GM12801 (cell line): ENCODE data around the gene TPRN.

Experiments used
- TF ChIP-seq, protein P1 (sequence below): IDR thresholded peaks from one replicate; pipeline ENCODE4 v1.5.1; 2011; ENCODE audit warnings: control low read depth; ENCODE audit not compliant: insufficient read length; ENCODE audit errors: extremely low read depth

The TPRN gene

DNA sequence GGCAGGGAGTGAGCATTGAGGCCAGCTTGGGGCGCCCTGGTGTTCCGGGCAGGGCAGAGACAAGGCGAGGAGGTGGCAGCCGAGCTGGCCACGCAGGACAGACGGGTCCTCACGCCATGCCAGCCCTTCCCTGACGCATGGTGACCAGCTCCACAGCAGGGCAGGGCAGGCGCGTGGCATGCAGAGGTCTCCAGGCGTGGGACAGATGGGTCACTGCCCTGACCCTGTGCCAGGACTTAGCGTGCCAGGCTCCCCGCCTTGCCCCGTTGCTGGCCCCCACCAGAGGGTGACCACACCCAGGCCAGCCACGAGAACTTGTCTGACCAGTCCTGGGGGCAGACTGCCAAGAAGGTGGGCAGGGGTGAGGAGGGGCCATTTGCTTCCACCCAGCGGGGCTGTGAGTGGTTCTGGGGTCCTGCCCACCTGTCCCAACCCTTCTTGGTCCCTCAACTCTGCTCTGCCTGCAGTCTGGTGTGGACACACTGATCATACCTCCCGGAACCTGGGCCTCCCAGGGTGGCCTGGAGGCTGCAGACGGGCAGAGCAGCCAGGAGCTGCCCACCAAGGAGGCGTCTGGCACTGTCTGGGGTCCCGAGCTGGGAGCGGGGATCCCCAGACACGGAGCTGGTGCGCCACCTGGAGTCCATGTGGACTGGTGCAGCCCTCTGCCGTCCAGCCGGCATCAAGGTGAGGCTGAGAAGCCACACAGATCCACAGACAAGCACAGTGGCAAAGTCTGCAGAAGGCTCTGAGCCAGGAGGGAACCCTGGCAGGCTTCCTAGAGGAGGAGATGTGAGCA lies 26.7 kb upstream of the TPRN start, which contains the start of gene RNF224:
Gene RNF224 (plus strand): TSS at position 449 of the 799 bp plus-strand sequence. CDS start 834 bp downstream, outside the sequence.
- TF ChIP-seq, protein P1, sequence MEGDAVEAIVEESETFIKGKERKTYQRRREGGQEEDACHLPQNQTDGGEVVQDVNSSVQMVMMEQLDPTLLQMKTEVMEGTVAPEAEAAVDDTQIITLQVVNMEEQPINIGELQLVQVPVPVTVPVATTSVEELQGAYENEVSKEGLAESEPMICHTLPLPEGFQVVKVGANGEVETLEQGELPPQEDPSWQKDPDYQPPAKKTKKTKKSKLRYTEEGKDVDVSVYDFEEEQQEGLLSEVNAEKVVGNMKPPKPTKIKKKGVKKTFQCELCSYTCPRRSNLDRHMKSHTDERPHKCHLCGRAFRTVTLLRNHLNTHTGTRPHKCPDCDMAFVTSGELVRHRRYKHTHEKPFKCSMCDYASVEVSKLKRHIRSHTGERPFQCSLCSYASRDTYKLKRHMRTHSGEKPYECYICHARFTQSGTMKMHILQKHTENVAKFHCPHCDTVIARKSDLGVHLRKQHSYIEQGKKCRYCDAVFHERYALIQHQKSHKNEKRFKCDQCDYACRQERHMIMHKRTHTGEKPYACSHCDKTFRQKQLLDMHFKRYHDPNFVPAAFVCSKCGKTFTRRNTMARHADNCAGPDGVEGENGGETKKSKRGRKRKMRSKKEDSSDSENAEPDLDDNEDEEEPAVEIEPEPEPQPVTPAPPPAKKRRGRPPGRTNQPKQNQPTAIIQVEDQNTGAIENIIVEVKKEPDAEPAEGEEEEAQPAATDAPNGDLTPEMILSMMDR, result no peak

DNA sequence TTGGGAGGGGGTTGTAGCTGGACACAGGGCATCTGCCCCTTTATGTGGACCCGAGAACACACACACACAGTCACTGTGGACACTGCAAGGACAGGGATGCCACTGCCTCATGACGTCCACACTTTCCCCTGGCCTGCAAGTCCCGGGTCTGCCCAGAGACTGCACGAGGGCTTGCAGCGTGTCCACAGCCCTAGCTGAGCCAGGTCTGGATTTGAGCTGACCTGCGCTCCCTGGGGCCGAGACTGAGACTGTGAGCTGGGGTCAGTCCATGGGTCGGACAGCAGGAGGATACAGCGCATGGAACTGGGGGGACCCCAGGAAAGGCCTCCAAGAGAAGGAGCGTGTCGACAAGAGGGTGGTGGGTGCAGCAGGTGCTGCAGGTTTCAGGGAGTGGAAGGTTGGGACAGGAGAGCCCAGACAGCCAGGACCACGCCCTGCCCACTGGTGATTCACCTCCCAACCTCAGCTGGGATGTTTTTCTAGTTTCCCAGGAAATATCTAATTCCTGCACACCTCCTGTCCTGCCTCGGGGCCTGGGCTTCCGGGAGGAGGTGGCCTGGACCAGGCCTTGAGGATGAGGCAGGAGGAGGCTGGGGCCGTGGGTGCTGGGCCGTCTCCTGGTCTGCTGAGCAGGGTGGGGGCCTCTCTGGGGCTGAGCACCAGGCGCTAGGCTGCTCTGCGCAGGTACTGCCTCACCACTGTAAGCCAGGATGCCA lies 26.0 kb upstream of the TPRN start:
- TF ChIP-seq, protein P1, result no peak

DNA sequence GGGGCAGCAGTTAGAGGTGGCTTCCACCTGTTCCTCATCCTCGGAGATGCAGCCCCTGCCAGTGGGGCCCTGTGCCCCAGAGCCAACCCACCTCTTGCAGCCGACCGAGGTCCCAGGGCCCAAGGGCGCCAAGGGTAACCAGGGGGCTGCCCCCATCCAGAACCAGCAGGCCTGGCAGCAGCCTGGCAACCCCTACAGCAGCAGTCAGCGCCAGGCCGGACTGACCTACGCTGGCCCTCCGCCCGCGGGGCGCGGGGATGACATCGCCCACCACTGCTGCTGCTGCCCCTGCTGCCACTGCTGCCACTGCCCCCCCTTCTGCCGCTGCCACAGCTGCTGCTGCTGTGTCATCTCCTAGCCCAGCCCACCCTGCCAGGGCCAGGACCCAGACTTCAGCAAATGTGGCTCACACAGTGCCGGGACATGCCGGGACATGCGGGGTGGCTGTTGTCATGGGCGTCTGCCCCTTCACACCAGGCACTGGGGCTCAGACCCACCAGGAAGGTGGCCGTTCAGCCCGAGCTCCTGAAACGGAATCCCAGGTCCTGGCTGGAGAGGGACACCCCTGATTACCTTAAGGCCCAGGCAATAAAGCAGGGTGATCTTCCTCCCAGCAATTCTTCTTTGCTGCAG lies 25.3 kb upstream of the TPRN start:
- TF ChIP-seq, protein P1, result no peak

DNA sequence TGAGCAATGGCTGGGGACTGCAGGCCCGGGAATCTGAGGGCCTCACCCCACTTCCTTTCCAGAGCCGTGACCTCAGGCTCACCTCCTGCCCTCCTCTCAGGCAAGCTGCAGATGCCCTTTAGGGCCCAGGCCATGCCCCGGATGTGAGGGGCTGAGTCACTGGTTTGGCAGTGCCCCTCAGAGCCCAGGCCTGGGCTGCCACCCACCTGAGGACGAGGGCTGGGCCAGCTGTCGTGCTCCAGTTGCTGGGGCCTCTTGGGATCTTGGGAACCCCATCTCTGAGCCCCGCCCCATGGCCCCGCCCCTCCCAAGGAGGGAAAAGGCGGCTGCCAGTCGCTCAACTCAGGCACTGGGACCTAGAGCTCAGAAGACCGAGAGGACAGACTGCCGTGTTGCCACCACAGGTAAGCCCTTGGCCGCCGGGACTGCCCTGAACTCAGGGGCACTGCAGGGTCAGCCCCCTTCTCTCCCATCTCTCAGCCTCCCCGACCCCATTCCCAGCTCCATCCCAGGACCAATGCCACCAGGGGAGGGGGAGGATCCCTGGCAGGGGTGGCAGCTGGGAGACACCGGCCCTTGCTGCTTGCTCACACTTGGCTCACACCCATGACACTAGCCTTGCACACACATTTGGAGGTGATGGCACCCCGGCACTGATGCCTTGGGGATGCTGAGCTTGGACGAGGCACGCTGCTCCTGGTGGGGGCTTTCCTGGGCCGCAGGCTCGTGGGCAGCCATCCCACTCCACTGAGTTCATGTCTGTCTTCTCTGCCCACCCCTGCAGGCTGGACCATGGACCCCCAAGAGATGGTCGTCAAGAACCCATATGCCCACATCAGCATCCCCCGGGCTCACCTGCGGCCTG lies 24.5 kb upstream of the TPRN start, which contains the start of gene CYSRT1:
Gene CYSRT1 (plus strand): TSS at position 345 of the 865 bp plus-strand sequence. CDS start 448 bp downstream, at position 793.
- TF ChIP-seq, protein P1, result no peak

DNA sequence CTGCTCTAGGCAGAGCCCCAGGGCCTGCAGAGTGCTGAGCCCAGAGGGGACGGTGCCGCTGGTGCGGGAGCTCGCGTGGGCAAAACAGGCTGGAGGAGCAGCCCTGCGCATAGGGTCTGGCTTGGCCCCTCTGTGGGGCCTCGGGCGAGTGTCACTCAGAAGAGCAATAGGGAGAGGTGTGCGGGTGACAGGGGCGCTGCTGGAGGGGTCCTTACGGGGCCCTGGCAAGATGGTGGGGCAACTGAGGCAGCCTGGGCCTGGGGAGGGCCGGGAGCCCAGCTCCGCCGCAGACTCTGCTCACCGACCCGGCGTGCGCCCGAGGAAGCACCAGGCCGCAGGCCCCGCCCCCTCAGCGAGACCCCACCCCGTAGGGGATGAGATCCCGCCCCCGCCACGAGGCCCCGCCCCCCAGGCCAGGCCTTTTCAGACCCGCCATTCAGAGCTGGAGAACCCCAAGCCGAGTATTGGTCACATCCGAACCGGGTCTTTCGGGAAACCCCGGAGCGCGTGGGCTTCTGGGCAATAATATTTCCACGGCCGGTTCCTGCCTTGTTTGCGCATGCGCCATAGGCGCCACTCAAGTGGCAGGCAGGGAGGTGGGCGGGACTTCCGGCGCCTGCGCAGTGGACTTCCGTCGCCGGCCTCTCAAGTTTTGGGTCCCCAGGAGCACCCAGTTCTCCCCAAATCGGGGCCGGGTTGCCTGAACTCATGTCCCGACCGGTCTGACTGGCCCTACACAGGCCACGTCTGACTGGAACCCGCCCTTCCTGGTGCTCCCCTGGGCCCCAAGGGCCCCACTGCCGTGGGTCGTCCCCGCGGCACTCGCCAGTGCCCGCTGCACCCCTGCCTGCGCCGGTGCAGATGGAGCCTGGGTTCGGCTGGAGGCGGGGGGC lies 22.8 kb upstream of the TPRN start:
- TF ChIP-seq, protein P1, result no peak

DNA sequence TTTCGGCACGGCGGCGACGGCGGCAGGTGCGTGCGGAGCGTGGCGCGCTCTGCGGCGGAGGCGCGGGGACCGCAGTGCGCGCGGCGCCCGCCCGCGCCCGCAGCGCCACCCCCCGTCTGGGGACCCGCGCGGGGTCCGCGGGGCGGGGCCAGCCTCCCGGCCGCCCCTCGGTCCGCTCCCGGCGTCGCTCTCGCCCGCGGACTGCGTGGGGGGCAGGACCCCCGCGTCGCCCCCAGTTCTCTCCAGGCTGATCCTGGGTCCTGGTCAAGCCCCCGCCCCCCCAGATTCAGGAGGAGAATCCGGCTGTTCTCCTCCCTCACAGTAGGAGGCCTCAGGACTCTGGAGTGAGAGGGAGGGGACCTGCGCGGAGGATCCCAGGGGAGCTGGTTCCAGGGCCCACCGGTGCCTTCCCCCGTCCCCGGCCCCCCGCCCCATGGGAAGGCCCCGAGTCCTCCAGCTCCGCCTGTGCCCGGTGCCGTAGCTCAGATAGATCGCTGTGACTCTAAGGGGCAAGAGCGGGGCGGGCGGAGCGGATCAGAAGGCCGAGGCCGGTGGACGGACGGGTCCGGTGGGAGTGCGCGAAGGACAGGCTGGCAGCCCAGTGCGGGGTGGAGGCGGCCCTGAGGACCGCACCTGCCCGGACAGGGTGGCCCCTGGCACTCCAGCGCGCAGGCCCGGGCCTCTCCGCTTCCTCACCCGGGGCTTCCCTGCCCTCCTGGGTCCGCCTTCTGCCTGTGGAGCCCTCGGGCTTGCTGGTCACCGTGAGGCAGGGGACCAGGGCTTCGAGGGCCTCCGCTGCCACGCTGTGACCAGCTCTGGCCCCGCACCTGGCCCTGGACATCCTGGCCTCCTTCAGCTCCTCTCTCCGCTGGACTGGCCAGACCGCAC lies 21.9 kb upstream of the TPRN start, which contains the start of gene RNF208:
Gene RNF208 (minus strand): TSS at position 51 of the 888 bp plus-strand sequence. CDS start 1,028 bp downstream, outside the sequence.
- TF ChIP-seq, protein P1, result no peak
